Stimulated activated CD4-positive, alpha-beta T cell treated with anti-CD3 and anti-CD28 coated beads, TNF-alpha, amount 100 ng/mL, for 1 hour (primary cell): ENCODE results near the gene ACP3.
"Not testable (repeated sequence)": the region's sequence is repeated elsewhere in the genome, so short reads cannot be mapped to it uniquely, and the experiment has no call there.

Experiments used
- DNase-seq, 3 donors: peaks; one replicate each; pipeline ENCODE4 v3.0.0-alpha.2; 2020; ENCODE audit warnings: low read depth in 3 of 3, low spot score in 1 of 3

The ACP3 gene

DNA sequence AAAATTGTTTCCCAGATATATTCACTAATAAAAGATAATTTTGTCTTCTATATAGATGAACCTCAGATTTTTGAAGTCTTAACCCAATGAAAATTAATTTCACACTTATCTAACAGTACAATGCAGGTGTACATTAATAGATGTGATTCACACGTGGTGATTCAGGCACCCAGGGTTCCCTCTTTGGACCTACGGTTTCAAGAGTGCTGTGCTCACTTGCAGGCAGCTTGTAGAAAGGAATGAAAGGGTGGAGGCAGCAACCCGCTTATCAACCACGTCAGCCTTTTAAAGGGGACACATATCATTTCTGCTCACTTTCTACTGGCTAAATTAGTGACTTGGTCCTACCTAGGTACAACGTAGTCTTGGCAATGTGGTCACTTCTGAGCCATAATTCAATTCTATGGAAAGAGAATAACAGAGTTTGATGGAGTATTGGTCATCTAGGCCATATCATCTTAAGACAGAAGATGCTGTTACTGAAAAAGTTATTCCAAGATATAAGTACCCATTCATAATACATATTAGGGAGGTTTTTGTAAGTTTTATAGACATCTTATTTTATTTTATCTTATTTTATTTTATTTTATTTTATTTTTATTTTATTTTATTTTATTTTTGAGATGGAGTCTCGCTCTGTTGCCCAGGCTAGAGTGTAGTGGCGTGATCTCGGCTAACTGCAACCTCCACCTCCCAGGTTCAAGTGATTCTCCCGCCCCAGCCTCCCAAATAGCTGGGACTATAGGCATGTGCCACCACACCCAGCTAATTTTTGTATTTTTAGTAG lies 37.9 kb downstream of the ACP3 start:
- no peak for DNase-seq

DNA sequence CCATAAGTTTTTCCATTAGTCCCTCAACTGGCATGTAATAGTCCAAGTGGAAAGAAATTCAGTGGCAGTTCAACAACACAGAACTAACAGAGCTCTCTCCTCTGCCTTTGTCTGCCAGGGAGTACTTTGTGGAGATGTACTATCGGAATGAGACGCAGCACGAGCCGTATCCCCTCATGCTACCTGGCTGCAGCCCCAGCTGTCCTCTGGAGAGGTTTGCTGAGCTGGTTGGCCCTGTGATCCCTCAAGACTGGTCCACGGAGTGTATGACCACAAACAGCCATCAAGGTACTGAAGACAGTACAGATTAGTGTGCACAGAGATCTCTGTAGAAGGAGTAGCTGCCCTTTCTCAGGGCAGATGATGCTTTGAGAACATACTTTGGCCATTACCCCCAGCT lies 39.4 kb downstream of the ACP3 start:
- no peak for DNase-seq

DNA sequence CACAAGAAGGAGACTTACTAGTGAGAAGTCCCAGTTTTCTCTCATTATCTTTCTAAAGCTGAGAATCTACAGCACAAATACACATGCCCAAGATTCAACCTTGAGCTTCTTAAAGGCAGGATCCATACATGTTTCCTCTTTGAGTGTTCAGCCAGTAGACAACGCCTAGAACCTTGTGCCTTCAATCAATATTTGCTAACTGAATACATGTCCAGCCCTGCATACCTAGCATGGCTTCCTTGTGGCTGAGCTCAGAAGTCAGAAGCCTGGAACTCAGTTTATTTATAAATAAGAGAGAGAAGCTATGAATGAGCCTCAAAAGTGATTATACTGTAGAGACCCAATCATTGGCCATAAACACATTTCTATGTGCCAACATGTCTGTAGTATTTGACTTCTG lies 43.5 kb downstream of the ACP3 start:
- no peak for DNase-seq

DNA sequence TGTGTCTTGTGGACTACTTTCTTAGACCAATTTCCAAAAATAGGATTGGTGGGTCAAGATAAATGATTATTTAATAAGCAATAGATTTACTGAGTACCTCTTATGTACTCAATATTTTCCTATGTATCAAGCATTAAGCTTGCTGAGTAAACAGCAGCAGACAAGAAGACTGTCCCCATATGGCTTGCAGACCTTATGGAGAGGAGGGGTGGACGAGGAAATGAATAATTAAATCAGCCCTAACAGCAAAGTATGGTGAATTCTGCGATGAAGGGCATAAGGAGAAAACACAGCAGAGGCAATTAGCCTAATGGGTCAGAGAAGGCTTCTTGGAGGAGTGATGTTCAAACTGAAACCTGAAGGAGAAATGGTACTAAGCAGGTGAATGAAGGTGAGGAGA lies 45.1 kb downstream of the ACP3 start:
- DNase-seq = no peak

DNA sequence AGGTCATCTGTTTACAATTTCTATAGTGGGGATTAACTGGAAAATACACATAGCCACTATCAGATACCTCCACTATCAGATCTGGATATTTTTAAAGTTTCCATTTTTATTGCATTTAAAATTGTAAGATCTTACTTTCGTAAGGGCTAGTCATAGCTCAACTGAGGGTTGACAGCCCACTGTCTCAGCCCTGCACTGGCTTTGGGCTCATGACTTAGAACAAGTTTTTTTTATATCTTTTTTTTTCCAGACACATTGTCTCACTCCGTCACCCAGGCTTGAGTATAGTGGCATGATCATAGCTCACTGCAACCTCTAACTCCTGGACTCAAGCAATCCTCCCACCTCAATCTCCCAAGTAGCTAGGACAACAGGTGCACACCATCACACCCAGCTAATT lies 51.3 kb downstream of the ACP3 start:
- DNase-seq = no peak

DNA sequence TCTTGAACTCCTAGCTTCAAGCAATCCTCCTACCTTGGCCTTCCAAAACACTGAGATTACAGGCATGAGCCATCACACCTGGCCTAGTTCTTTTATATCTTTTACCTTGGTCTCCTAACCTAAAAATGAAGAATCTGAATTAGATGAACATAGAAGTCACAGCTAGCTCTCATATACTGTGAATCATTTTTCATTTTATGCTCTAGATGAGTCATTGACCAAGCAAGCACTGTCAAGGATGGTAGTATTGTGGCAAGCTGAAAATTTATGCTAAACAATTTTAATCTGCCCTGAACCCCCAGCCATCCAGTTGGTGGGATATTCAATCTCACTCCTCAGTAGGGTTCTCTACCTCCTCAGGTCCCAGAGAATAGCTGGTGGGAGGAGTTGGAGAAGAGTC lies 51.8 kb downstream of the ACP3 start:
- DNase-seq = no peak

DNA sequence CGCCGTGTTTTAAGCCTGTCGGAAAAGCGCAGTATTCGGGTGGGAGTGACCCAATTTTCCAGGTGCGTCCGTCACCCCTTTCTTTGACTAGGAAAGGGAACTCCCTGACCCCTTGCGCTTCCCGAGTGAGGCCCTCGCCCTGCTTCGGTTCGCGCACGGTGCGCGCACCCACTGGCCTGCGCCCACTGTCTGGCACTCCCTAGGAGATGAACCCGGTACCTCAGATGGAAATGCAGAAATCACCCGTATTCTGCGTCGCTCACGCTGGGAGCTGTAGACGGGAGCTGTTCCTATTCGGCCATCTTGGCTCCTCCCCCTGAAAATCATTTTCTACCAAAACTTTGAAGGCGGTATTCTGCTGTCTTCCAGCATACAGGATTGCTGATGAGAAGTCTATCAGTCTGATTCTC lies 59.7 kb downstream of the ACP3 start:
- not testable (repeated sequence) for DNase-seq

DNA sequence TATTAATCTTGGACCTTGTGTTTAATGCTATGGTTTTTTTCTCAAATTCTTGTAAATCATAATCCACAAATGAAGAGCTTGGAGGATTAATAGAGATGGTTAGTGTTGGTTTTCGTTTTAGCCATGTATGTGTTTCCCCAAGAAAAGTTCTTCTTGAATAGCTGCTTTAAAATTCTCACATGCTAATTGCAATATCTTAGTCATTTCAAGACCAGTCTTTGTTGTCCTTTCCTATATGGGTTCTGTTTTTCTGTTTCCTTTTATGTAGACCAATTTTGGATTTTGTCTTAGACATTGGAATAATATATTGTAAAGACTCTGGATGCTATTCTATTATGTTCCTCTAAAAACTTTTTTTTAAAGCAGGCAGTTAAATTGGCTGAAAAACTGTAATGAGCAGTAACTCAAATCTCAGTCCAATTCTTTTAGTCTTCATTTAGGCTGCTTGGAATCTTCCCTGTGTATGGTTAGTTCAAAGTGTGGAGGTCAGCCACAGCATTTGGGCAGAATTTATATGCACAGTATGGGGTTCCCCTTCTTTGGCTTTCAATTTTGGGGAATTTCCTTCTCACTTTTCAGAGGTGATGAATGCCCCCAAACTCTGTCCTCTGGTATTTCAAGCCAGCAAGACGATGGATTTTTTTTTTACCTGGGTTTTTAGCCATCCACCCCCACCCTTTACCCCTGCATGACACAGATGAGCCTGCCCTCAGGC lies 61.0 kb downstream of the ACP3 start:
- DNase-seq = no peak

DNA sequence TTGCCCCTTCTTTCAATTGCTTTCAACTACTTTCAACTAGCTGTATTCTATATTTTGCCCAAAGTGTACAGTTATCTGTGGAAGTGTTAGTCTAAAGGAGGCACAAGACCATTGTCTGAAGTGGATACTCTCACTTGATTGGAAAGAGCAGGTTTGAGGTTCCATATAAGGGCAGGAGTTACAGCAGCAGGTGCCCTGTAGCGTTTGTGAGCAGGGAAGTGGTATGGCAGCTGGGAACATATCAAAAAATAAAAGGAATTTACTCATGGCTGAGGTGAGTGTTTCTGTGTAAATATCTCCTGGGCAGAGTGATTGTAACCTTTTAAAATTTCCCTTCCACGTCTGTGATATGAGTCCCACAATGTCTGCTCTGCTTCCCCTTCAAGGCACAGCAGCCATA lies 61.6 kb downstream of the ACP3 start:
- DNase-seq = no peak

DNA sequence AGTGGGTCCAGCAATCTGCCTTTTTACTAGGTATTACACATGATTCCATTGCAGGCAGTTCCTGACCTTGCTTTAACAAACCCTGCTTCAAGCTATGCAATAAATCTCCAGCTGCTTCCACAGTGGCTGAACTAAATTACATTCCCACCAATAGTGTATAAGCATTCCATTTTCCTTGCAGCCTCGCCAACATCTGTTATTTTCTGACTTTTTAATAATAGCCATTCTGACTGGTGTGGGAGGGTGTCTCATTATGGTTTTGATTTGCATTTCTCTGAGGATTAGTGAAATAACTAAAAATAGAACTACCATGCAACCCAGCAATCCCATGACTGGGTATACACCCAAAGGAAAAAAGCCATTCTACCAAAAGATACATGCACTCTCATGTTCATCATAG lies 63.7 kb downstream of the ACP3 start:
- DNase-seq = no peak

DNA sequence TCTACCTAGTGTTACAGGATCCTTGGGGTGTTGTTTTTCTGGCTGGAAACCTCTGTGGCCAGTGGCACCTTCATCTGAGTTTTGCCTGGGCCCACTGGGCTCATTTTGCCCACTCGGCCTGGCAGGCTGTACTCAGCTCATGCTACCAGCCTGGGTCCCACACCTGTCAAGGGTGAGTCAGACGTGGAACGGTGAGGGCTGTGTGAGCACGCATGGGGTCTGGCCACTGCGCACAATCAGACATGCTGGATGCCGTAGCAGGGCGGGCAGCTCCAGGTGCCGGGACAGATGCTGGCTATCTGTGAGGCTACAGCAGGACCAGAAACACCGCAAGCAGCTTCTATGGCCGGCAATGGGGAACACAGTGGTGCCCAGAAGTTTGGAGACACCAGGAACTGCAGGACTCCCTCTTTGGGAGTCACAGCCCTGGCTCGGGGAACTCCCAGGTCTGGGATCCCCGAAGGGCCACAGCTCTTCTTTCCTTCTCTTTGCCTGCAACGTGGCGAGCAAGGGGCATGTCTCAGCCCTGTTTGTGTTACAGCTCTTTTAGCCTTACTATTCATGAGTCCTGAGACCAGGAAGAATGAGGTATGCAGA lies 64.2 kb downstream of the ACP3 start:
- DNase-seq = no peak

DNA sequence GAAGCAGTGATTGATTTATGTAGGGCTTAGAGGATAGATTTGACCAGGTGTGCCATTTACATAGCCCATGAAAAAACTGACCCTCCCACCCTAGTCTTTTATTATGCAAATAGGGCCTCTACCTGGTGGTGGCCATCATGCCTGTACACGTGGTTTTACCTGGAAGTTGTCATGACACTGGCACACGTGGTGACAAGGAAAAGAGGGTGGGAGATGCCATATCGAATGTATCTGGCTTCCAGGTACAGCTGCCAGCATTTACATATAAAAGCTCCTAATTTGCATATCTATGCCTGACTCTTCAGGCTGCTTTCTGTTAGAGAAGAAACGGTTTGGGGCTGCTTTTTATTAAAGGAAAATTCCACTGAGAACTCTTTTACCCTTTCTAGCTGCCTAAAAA lies 65.1 kb downstream of the ACP3 start:
- no peak for DNase-seq

DNA sequence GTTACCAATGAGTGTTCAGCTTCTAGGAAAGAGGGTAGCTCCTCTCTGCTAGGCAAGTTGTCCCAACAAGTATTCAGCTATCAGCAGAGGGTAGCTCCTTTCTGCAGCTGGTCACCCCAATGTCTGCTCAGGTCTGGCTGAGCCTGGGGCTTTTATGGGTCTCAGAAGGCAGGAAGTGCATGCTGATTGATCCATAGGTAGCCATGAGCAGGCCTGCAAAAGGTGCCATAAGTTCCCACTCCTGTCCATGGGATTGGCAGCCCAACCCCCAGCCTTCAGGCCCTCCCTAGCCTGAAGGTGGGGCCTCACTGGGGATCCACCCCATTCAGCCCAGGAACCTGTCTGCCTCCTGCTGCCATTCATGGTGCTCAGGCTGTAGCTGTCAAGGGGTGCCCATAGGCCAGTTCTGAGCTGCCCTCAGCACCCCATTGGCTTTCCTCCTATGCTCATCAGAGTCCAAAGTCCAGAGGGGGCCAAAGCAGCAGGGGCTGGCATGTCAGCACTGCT lies 65.5 kb downstream of the ACP3 start:
- no peak for DNase-seq

DNA sequence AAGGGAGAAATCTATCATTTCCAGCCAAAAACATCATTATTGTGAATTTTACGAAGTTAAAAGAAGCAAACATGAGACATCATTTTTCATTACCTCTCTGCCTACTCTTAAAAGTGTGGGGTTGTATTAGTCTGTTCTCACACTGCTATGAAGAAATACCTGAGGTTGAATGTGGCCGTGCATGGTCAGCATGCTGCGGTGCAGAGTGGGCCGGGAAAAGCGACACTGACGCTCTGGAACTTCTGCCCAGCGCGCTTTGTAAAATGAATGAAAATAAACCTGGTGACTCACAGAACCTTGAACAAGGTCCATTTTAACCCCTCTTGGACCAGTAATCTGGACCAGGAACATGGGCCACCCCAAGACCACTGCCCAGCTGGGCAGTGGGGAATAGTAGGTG lies 69.1 kb downstream of the ACP3 start:
- DNase-seq = no peak

DNA sequence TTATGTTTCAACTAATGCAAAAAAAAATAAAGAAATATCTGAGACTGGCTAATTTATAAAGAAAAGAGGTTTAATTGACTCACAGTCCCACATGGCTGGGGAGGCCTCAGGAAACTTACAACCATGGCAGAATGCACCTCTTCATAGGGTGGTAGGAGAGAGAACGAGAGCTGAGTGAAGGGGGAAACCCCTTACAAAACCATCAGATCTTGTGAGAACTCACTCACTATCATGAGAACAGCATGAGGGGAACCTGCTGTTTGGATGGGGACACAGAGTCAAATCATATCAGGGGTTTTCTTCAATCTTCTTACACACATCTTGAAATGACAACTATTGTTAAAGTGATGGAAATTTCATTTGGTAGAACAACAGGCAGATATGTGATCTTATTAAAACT lies 75.5 kb downstream of the ACP3 start:
- DNase-seq = not testable (repeated sequence)

DNA sequence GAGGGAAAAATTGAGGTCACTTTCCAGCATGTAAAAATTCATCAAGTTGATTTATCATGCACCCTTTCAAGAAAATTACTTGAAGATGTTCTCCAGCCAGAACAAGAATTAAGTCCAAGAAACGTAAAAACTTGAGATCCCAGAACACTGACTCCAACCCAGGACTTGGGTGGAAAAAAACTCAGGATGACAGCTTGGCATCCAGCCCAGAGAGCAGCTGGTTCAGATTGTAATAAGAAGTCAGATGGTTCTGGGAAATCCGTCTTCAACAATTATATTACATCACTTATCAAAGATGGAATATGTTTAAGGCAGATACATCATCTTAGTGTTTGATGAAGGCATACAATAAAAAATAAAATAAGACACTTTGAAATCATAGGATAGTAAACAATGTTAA lies 77.1 kb downstream of the ACP3 start:
- no peak for DNase-seq

DNA sequence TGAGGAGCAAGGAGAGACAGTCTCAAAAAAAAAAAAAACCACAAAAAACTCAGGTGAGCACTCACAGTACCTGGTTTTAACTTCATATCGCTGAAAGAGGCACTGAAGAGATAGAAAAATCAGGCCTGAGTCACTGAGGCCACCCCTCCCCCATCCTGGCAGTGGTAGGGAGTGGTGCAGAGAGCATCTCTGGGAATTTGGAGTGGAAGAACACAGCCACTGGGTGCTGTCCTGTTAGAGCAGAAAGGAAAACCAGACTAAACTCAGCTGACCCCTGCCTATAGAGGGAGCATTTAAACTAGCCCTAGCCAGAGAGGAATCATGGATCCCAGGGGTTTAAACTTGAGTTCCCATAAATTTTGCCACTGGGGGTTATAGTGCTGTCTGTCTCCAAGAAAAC lies 77.9 kb downstream of the ACP3 start:
- no peak for DNase-seq

DNA sequence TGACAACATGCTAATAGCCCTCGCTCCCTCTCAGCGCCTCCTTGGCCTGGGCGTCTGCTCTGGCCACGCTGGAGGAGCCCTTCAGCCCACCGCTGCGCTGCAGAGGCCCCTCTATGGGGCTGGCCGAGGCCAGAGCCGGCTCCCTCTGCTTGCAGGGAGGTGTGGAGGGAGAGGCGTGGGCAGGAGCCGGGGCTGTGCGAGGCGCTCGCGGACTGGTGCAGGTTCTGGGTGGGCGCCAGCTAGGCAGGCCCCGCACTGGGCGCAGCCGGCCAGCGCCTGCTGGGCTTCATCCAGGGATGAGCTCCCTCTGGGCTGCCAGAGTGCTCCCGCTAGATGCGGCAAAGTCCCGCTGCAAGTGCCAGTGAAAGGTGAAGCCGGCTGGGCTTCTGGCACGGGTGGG lies 79.0 kb downstream of the ACP3 start:
- DNase-seq = no peak

DNA sequence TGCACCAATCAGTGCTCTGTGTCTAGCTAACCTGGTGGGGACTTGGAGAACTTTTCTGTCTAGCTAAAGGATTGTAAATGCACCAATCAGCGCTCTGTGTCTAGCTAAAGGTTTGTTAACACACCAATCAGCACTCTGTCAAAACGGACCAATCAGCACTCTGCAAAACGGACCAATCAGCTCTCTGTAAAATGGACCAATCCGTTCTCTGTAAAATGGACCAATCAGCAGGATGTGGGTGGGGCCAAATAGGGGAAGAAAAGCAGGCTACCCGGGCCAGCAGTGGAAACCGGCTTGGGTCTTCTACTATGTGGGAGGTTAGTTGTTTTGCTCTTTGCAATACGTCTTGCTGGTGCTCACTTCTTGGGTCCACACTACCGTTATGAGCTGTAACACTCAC lies 79.6 kb downstream of the ACP3 start:
- DNase-seq = not testable (repeated sequence)

DNA sequence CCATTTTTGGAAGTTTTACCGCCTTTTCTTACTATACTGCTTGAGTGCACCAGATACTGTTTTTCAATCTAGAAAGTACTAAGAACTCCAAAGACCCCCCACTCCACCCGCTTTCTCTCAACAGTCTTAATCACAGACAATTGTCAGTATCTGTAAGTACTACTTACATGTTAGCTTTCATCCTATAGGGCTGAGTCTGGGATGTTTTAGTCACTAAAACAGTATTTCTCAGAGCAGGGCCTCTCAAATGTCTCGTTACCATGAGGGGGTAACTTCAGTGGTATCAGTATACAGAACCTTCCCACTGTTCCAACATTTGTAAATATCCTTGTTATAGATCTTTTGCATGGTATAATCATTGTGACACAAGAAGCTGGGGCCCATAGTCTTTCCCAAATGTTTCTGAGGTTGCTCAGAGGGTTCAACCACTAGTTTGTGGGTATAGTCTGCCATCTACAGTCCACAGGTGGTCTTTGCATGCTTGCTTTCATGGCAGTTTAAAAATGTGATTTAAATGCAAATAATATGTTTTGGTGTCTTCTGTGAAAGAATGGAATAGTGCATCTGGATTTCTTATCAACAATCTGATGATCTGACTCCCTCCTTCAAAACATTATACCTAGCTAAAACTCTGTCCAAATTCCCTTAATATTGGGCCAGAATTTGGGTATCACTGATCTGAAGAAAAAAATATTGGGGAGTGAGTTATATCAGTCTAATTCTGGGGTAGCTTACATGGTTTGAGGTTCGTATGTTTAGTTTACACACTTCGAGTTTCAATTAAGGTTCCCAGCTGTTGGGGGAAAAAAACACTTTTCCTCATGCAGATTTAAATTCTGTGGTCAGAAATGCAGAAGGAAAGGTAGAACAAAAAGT lies 82.1 kb downstream of the ACP3 start:
- DNase-seq = no peak

DNA sequence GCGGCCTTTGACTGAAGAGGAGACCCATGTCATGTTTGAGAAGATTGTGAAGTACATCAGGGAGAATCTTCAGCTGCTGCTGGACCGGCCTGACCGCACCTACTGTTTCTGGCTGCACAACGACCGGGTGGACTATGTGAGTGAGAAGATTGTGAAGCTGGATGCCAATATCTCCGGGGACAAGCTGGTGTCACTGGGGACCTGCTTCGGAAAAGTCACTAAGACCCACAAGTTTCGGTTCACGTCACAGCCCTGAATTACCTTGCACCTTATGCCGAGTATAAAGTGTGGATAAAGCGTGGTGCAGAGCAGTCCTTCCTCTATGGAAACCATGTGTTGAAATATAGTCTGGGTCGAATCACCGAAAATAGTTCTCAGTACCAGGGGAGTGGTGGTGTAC lies 84.0 kb downstream of the ACP3 start:
- no peak for DNase-seq
